HG03280 (cell line): Measurements from ENCODE around the gene CDH18.
"Not testable (repeated sequence)": the region's sequence is repeated elsewhere in the genome, so short reads cannot be mapped to it uniquely, and the experiment has no call there.

Experiments
- ATAC-seq: cut with Tn5 transposase; IDR thresholded peaks from one replicate; pipeline ENCODE4 v1.9.1; 2021; ENCODE audit warnings: mild to moderate bottlenecking, moderate library complexity; ENCODE audit not compliant: unreplicated experiment

CDH18 gene

GRCh38 chr5:19862711-19863110 is 125.3 kb downstream of the CDH18 start:
- no peak for ATAC-seq

- no peak for ATAC-seq
These were observed 129.0 kb downstream of the CDH18 start for GRCh38 chr5:19859020-19859419.

GRCh38 chr5:19855931-19856330 is 132.1 kb downstream of the CDH18 start:
- ATAC-seq: no peak

GRCh38 chr5:19855453-19855852 is 132.5 kb downstream of the CDH18 start:
- ATAC-seq: no peak

- no peak for ATAC-seq
These were observed 133.0 kb downstream of the CDH18 start for GRCh38 chr5:19855031-19855430.

GRCh38 chr5:19853616-19854240 is 134.3 kb downstream of the CDH18 start:
- ATAC-seq: no peak

- ATAC-seq: no peak
These were observed 150.3 kb downstream of the CDH18 start for GRCh38 chr5:19837536-19838174.

- no peak for ATAC-seq
These were observed 152.6 kb downstream of the CDH18 start for GRCh38 chr5:19835442-19835841.

GRCh38 chr5:19812720-19813119 is 175.3 kb downstream of the CDH18 start:
- ATAC-seq: not testable (repeated sequence)

- no peak for ATAC-seq
These were observed 181.2 kb downstream of the CDH18 start for GRCh38 chr5:19806756-19807155.

- no peak for ATAC-seq
These were observed 185.3 kb downstream of the CDH18 start for GRCh38 chr5:19802686-19803085.

GRCh38 chr5:19795218-19795617 is 192.8 kb downstream of the CDH18 start:
- no peak for ATAC-seq

GRCh38 chr5:19790829-19791466 is 197.1 kb downstream of the CDH18 start:
- no peak for ATAC-seq

- ATAC-seq: no peak
These were observed 205.4 kb downstream of the CDH18 start for GRCh38 chr5:19782566-19782965.

- no peak for ATAC-seq
These were observed 210.6 kb downstream of the CDH18 start for GRCh38 chr5:19777363-19777762.

- ATAC-seq: not testable (repeated sequence)
These were observed 211.1 kb downstream of the CDH18 start for GRCh38 chr5:19776886-19777285.

- ATAC-seq: no peak
These were observed 216.7 kb downstream of the CDH18 start for GRCh38 chr5:19771174-19771835.

GRCh38 chr5:19770396-19770795 is 217.6 kb downstream of the CDH18 start:
- no peak for ATAC-seq

- no peak for ATAC-seq
These were observed 220.0 kb downstream of the CDH18 start for GRCh38 chr5:19767987-19768386.

- no peak for ATAC-seq
These were observed 234.4 kb downstream of the CDH18 start for GRCh38 chr5:19753579-19753978.

GRCh38 chr5:19751326-19751725 is 236.7 kb downstream of the CDH18 start:
- ATAC-seq: no peak

- ATAC-seq: no peak
These were observed 242.8 kb downstream of the CDH18 start for GRCh38 chr5:19745247-19745646.
